Activated gamma-delta T cell (primary cell): Measurements from ENCODE around the gene PLSCR2.

Experiments used
- DNase-seq: peaks from one replicate; lab custom pipeline; 2025; lab: John Stamatoyannopoulos, UW
- total RNA-seq, 2 donors: gene quantifications; one replicate each; lab custom pipeline; 2026; lab: John Stamatoyannopoulos, UW

PLSCR2 gene, protein sequence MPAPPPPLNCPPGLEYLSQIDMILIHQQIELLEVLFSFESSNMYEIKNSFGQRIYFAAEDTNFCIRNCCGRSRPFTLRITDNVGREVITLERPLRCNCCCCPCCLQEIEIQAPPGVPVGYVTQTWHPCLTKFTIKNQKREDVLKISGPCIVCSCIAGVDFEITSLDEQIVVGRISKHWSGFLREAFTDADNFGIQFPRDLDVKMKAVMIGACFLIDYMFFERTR
- total RNA-seq = 0.31 to 0.51 reads per million in 2 donors

DNA sequence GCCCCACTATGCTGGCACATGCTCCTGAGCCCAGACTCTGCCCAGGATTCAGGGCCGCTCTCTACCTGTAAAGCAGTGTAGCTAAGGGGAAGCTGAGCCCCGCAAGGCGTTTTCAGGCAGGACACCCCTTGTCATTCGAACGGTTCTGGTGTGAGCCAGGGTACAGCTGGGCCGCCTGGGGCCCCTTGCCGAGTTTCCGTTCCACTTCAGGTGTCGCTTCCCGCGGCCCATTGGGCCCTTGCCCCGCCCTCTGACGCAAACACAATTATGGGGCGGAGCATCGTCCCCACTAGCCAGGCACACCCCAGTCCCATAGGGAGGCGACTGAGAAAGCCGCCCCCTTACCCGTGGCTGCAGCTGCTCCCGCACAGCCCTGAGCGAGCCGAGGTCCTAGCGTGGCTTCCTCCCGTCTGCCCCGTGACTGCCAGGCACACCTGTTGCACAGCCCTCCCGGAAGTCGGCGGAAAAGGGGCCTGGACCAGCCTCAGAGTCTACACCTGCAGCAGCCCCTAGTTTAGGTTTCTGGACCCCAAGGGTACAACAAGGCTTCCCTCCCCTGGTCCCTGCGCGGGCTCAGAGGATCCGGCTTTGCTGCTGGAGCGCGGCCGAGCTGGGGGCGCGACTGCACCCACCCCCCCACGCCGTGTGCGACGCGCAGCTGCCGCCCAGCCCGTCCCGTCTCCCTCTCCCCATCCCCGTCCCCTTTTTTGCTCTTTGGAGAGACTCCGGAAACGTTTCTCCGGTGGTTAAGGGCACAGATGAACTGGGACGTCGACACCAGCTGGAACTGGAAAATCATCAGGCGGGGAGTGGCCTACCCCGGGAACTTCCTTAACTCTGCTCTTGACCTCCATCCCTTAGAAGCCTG, at the start of gene PLSCR2:
Gene PLSCR2, minus strand, starts transcription at position 412 of the 868 bp plus-strand sequence. CDS start 9,657 bp downstream, outside the sequence.
- peak; percentile 24 for DNase-seq

DNA sequence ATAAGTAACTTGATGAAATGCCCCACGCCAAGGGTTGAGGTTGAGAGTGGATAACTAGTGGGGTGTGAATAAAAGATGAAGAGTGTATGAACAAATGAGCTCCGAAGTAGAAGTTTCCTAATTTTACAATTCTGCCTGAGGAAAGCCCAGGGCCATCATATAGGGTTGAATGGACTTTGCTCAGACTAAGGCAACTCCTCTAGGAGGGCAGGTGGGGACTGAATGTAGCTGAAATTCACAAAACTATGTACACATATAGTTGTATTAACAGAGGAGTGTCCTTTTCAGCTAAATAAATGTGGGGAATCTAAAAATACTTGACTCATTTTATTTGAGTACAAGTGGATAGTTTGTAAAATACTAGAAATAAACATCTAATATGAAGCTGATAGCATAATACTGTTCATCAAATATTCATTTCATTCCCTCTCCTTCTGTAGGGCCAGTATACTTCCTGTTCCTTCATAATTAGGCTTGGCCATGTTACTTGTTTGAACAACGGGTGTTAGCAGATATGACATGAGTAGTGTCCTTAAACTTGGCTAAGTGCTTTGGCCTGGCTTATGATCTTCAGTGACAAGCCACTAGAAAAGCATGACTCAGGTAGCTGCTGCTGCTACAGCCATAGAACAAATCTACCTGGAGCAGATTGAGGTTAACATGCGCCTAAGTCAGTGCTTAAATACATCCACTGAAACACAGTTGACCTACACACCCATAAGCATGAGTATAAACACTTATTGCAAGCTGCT, 48.5 kb upstream of the PLSCR2 start:
- DNase-seq = no peak

DNA sequence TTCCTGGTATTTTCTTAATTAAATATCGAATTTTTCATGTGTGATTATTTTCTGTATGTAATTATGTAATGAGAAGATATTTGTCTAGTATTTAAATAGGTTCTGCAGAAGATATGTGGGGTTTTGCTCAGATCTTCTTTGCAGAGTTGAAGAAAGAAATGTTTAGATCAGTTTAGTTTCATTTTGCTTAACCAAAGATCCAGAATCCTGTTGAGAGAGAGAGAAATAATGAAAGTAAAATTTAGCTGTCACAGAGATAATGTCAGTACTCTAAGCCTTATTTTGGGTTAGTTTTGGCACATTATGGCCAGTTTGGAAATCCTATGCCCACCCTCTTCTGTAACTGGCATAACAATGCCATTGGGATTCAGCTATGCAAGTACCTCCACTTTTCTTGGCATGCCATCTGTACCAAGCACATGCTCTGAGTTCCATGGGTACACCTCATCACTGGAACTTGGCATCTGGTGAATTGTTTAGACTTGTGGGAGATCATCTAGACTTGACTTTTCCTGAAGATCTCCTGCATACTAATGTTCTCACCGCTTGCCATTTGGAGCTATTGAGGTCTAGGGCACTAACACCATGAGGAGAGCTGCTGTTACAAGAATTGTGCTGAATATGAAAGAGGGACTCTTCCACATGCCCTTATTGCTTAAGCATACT, 44.2 kb upstream of the PLSCR2 start:
- no peak for DNase-seq

DNA sequence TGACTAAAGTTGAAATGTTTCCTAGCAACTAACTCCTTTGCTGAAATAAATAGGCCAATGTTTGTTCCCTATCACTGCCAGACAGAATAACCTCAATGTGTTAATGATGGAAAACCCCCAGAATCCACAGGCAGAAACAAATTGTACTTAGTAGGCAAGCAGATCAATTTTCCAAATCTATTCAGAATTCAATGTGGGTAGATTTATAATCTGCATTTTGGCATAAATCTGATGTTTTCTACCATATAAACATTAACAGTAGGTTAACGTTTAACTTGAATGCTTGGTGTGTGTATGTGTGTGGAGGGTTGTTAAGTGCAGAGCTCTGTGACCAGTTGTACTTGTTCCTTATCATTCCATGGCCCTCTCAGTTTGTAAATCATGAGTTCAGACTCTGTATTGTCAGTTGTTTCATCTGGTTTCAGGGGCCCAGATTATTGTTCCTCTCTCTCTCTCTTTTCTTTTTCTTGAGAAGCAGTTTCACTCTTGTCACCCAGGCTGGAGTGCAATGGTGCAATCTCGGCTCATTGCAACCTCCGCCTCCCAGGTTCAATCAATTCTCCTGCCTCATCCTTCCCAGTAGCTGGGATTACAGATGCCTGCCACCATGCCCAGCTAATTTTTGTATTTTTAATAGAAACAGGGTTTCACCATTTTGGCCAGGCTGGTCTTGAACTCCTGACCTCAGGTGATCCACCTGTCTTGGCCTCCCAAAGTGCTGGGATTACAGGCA, 42.2 kb upstream of the PLSCR2 start:
- DNase-seq = no peak

DNA sequence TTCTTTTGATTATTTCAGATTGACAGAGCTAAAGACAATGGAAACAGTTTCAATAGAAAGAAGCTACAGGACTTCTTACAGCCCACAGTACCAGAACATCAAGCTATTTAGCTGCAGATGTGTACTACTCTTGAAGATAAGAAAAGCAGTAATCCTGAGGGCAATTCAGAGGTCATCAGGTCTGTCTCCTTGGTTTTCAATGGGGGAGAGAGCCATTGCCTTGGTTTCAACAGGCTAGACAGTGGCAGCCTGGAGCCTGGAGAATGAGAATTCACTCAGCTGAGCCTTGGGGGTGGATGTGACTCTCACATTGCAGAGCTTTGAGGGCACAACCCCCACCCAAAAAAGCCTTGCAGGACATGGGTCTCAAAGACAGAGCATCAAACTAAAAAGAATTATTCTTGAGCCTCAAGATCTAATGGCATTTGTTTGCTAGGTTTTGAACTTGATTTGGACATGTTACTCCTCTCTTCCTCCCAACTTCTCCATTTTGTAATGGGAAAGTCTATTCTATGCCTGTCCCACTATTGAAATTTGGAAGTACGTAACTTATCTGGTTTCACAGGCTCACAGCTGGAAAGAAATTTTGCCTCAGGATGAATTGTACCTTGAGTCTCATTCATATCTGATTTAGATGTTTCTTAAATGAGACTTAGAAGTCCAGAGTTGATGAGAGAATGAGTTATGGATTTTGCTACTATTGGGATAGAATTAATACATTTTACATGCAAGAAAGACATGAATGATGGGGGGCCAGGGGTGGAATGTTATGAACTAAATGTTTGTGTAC, 38.2 kb upstream of the PLSCR2 start:
- no peak for DNase-seq

DNA sequence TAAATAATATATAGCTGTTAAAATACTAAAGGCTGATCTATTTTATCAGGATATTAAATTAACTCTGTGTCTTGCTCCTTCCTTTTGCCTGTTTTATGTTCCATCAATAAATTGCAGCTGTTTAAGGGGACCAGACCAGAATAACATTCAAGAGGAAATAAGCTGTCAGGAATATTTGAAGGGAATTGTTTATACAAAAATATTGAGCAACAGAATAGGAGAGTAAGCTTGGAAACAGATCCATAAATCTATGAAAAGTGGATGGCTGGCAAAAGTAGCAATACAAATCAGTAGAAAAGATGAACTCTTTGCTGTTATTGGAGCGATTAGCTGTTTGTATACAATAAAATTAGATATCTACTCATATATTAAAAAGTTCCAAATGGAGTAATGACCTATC, 36.2 kb upstream of the PLSCR2 start:
- DNase-seq = no peak

DNA sequence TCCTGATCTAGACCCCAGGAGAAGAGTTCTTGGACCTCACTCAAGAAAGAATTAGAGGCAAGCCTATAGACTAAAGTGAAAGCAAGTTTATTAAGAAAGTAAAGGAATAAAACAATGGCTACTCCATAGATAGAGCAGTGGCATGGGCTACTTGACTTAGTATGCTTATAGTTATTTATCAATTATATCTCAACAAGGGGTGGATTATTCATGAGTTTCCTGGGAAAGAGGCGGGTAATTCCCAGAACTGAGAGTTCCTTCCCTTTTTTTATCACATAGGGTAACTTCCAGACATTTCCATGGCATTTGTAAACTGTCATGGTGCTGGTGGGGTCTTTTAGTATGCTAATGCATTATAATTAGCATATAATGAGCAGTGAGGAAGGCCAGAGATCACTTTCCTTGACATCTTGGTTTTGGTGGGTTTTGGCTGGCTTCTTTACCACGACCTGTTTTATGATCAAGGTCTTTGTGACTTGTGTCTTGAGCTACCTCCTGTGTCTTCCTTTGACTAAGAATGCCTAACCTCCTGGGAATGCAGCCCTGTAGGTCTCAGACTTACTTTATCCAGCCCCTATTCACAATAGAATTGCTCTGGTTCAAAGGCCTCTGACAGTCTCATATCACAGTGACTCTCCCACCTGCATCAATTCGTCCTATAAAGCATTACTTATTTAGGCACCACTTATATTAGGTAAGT, 35.3 kb upstream of the PLSCR2 start:
- DNase-seq = no peak

DNA sequence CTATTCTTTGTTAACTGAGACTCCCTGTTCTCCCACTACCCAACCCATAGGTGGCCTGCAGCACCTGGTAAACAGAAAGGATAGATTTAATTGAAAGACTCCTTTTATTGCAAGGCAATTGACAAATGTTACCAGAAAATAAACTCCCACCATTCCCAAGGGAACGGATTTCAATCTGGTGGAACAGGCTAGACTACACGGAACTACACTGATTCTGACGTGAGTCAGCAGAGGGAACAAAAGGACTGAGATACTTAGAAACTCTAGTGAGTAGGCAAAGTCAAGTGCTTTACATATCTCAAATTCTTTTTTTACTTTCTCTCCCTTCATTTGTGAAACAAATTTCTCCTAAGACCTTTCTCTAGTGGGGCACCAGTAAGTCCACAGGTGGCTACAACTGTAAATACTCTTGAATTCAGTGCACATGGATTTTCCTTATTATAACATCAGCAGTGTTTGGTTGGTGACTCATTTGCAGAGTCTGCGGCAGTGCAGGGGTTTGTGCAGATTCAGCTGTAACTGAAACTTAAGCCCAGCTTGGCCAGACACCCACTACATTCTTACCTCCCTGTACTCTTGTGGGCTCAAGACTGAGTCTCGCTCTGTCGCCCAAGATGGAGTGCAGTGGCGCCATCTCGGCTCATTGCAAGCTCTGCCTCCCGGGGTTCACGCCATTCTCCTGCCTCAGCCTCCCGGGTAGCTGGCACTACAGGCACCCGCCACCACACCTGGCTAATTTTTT, 34.3 kb upstream of the PLSCR2 start:
- no peak for DNase-seq

DNA sequence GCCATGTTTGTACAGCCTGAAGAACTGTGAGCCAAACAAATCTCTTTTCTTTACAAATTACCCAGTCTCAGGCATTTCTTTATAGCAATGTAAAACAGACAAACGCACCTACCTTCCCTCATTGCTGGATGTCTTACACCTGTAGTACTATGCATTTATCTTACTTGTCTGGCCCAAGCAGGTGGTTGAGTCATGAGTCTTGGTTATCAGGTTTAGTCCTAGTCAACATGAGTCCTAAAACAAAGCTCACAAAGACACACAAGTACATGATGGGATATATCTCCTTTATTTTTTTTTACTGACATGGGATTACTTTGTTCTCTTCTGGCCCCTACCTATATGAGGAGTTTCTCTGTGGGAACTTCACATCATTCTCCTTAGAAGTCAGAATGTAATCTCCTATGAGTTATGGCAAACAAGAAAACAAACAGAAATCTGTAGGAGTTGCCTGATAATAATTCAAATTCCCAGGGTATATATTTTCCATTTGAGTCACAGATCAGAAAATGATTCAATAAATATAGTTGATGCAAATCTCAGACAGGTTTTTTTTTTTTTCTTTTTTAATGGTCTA, 33.6 kb upstream of the PLSCR2 start:
- DNase-seq = no peak

DNA sequence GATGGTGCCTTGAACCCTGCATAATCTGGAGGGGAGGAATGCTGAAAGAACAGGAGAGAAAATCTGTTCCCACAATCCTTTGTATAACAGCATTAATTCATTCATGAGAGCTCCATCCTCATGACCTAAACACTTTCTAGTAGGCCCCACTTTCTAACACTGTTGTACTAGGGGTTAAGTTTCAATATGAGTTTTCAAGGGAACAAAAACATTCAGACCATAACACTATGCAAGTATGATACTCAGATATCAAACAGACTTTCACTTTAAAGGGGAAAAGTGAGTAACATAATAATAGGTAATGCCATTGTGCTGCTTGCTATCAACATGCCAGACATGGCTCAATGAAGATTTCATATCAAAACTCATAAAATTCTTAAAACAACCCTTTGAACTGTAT, 32.4 kb upstream of the PLSCR2 start:
- no peak for DNase-seq

DNA sequence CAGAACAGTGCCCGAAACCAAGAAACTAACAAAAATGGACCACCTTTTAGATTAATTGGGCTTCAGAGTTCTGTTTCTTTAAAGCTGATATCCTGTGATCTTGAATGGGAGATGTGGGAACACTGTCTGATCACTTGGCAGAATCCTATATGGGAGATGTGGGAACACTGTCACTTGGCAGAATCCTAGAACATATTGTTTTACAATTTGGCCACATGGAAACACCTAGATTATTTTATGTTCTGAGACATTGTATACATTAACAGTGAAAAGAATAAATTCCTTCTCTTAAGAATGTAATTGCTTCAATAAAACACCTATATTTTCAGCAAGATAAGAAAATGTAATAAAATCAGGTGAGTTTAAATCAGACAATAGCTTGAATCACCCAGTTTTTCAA, 30.3 kb upstream of the PLSCR2 start:
- no peak for DNase-seq

DNA sequence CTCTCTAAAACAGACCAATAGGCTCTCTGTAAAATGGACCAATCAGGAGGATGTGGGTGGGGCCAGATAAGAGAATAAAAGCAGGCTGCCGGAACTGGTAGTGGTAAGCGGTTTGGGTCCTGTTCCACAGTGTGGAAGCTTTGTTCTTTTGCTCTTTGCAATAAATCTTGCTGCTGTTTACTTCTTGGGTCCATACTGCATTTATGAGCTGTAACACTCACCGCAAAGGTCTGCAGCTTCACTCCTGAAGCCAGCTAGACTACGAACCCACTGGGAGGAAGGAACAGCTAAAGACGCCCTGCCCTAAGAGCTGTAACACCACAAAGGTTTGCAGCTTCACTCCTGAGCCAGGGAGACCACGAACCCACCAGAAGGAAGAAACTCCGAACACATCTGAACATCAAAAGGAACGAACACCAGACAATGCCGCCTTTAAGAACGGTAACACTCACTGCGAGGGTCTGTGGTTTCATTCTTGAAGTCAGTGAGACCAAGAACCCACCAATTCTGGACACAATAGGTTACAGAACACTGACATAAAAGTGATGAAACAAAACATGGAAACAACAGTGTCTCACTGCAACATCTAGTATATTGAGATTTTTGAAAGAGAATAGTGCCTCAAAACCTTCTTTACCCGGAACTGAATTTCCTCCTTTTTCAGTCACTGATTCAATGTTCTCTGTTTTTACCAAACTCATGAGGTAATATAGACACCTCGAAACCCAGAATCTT, 28.8 kb upstream of the PLSCR2 start:
- no peak for DNase-seq

DNA sequence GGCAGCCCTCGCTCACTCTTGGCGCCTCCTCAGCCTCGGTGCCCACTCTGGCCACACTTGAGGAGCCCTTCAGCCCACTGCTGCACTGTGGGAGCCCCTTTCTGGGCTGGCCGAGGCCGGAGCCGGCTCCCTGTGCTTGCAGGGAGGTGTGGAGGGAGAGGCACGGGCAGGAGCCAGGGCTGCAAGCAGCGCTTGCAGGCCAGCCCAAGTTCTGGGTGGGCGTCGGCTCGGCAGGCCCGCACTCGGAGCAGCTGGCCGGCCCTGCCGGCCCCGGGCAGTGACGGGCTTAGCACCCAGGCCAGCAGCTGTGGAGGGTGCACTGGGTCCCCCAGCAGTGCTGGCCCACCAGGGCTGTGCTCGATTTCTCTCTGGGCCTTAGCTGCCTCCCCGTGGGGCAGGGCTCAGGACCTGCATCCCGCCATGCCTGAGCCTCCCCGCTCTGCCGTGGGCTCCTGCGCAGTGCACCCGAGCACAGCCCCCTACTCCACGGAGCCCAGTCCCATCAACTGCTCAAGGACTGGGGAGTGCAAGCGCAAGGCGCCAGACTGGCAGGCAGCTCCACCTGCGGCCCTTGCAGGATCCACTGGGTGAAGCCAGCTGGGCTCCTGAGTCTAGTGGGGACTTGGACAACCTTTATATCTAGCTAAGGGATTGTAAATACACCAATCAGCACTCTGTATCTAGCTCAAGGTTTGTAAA, 27.9 kb upstream of the PLSCR2 start:
- peak; percentile 11 for DNase-seq

DNA sequence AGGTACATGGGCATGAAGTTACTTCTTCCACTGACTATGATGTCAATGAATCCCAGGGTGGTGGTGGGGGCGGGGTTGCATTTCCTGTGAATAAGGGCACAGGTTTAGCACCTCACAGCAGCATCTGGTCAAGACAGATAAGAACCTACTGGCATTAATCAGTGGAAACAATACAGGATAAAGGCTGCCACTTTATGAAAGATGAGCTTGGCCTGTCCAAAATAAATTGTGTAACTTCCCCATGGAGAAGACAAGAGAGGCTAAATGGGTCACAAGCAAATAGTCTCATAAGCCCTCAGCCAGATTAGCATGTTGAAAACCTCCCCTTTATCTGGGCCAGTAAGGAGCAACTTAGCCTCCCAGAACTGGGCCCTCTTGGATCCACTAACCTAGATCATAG, 27.4 kb upstream of the PLSCR2 start:
- DNase-seq = no peak

DNA sequence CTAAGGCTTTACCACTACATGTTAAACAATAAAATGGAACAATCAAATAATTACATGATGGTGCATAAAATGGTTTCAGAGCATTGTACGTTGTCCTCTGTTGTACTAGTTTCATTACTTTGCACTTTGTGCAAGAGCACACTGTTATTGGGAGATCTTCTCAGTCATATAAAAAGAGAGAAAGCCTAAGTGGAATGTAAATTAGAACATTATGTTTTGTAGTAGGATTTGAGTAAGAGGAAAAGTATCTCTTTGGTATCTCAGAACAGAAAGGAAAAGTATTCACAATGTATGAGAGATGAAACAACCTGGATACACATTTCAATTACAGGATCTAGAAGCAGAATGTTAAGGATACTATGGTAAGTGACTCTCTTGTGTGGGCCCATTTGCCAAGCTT, 26.9 kb upstream of the PLSCR2 start:
- no peak for DNase-seq

DNA sequence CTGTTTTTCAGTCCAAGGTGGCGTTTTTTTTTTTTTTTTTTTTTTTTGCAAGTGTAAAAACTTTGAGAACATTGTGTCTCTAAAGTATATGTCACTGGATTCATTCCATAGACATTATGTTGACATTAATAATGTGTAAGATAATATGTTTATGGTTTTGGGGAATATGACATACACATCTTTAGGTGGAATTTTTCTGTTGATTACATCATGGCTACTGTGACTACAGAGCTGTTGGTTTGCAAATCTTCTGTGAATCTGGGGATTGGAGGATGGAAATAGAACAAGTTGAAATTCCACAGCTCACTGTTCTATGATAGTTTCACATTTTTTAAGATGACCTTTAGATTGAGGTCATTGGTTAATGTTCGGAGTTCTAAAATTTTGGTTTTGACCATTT, 24.4 kb upstream of the PLSCR2 start:
- no peak for DNase-seq

DNA sequence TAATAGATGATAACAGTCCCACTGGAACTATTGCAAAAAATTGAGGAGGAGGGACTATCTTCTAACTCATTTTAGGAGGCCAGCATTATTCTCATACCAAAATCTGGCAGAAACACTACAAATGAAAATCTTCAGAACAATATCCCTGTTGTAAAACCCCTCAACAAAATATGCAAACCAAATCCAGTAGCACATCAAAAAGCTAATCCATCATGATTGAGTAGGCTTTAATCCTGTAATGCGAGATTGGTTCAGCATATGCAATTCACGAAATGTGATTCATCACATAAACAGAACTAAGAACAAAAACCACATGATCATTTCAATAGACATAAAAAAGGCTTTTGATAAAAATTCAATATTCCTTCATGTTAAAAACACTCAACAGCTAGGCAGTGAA, 23.9 kb upstream of the PLSCR2 start:
- no peak for DNase-seq

DNA sequence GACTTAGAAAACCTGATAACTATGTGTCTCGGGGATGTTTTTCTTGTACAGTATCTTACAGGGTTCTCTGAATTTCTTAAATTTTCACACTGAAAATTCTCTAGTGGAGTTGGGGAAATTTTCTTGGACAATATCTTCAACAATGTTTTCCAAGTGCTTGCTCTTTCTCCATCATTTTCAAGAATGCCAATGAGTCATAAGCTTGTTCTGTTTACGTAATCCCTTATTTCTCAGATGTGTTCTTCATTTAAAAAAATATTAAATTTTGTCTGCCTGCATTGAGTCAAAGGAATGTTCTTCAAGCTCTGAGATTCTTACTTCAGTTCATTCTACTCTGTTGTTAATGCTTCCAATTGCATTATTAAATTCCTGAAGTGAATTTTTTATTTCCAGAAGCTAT, 21.9 kb upstream of the PLSCR2 start:
- no peak for DNase-seq
